Measurements from ENCODE around the gene KDM5C. TPM values are rescaled to one million over a fixed set of nuclear protein-coding genes. Genes with fewer than 3 reads are reported as not detected.

KDM5C gene
- total RNA-seq, 2 donors from 2014 or later: 105 to 110 TPM

Small RNA genes lying within 50 kb of the gene (microRNA-seq; reads per million reads assigned to microRNA genes)
- 5.9 to 6.8 reads per million in 2 donors for gene MIR6894
- gene MIR6895: 0 to 1.4 reads per million in 2 donors

Other genes starting within 250 kb of the KDM5C start
- under 1 TPM; 0.55 to 0.67 TPM for gene GPR173, start 176.4 kb downstream of the KDM5C start, total RNA-seq
- gene TSPYL2, start 142.8 kb downstream of the KDM5C start, total RNA-seq: 1 to 10 TPM; 6.1 to 9.2 TPM
- gene KANTR, start 131.1 kb downstream of the KDM5C start, total RNA-seq: 10 to 100 TPM in 1 of 2 donors, 1 to 10 TPM in 1; 8.9 to 12.2 TPM
- gene IQSEC2, start 56.4 kb upstream of the KDM5C start, total RNA-seq: 10 to 100 TPM; 32.1 to 32.9 TPM
- gene SMC1A, start 197.4 kb upstream of the KDM5C start, total RNA-seq: 10 to 100 TPM; 53.8 to 63.0 TPM
- gene RIBC1, start 197.7 kb upstream of the KDM5C start, total RNA-seq: under 1 TPM; 0.47 to 0.85 TPM
- gene HSD17B10, start 209.2 kb upstream of the KDM5C start, total RNA-seq: 10 to 100 TPM; 59.2 to 74.2 TPM